ENCODE data around the gene CELF4.

CELF4 gene

GRCh38 chr18:37390687-37391086 is 174.9 kb downstream of the CELF4 start:
- no peak for FAIRE-seq
- TF ChIP-seq POLR2A (IDR thresholded peaks at IDR 0.05; ENCODE audit: low read depth, low read length) (no peak), POLR2AphosphoS5 (IDR thresholded peaks at IDR 0.05; ENCODE audit: low read depth, low read length) (no peak), TAF1 (IDR thresholded peaks at IDR 0.05; ENCODE audit: borderline replicate concordance, low read depth, low read length) (no peak)
- DNase-seq (ENCODE audit: insufficient read length), result no peak

GRCh38 chr18:37389684-37390368 is 175.8 kb downstream of the CELF4 start:
- FAIRE-seq, result no peak
- no peak for DNase-seq (ENCODE audit: insufficient read length)
- no peak for TF ChIP-seq TAF1 (IDR thresholded peaks at IDR 0.05; ENCODE audit: borderline replicate concordance, low read depth, low read length)
- TF ChIP-seq POLR2A (IDR thresholded peaks at IDR 0.05; ENCODE audit: low read depth, low read length), result no peak
- no peak for TF ChIP-seq POLR2AphosphoS5 (IDR thresholded peaks at IDR 0.05; ENCODE audit: low read depth, low read length)

- TF ChIP-seq POLR2A (IDR thresholded peaks at IDR 0.05; ENCODE audit: low read depth, low read length) (no peak), POLR2AphosphoS5 (IDR thresholded peaks at IDR 0.05; ENCODE audit: low read depth, low read length) (no peak), TAF1 (IDR thresholded peaks at IDR 0.05; ENCODE audit: borderline replicate concordance, low read depth, low read length) (no peak)
- FAIRE-seq (no peak), DNase-seq (ENCODE audit: insufficient read length) (no peak)
These were observed 176.6 kb downstream of the CELF4 start for GRCh38 chr18:37389041-37389440.

- FAIRE-seq (no peak), DNase-seq (ENCODE audit: insufficient read length) (no peak)
- no peak for TF ChIP-seq TAF1 (IDR thresholded peaks at IDR 0.05; ENCODE audit: borderline replicate concordance, low read depth, low read length)
- TF ChIP-seq POLR2A (IDR thresholded peaks at IDR 0.05; ENCODE audit: low read depth, low read length), result no peak
- no peak for TF ChIP-seq POLR2AphosphoS5 (IDR thresholded peaks at IDR 0.05; ENCODE audit: low read depth, low read length)
These were observed 177.2 kb downstream of the CELF4 start for GRCh38 chr18:37388413-37388812.

- DNase-seq (ENCODE audit: insufficient read length), result no peak
- TF ChIP-seq POLR2AphosphoS5 (IDR thresholded peaks at IDR 0.05; ENCODE audit: low read depth, low read length) (no peak), POLR2A (IDR thresholded peaks at IDR 0.05; ENCODE audit: low read depth, low read length) (no peak), TAF1 (IDR thresholded peaks at IDR 0.05; ENCODE audit: borderline replicate concordance, low read depth, low read length) (no peak)
- FAIRE-seq, result no peak
These were observed 179.5 kb downstream of the CELF4 start for GRCh38 chr18:37385846-37386778.

- FAIRE-seq (no peak), DNase-seq (ENCODE audit: insufficient read length) (no peak)
- TF ChIP-seq POLR2AphosphoS5 (IDR thresholded peaks at IDR 0.05; ENCODE audit: low read depth, low read length), result no peak
- TF ChIP-seq POLR2A (IDR thresholded peaks at IDR 0.05; ENCODE audit: low read depth, low read length), result no peak
- TF ChIP-seq TAF1 (IDR thresholded peaks at IDR 0.05; ENCODE audit: borderline replicate concordance, low read depth, low read length), result no peak
These were observed 181.6 kb downstream of the CELF4 start for GRCh38 chr18:37383846-37384595.

GRCh38 chr18:37383036-37383785 is 182.4 kb downstream of the CELF4 start:
- TF ChIP-seq POLR2AphosphoS5 (IDR thresholded peaks at IDR 0.05; ENCODE audit: low read depth, low read length), result no peak
- no peak for TF ChIP-seq TAF1 (IDR thresholded peaks at IDR 0.05; ENCODE audit: borderline replicate concordance, low read depth, low read length)
- TF ChIP-seq POLR2A (IDR thresholded peaks at IDR 0.05; ENCODE audit: low read depth, low read length), result no peak
- FAIRE-seq (no peak), DNase-seq (ENCODE audit: insufficient read length) (no peak)

- TF ChIP-seq POLR2AphosphoS5 (IDR thresholded peaks at IDR 0.05; ENCODE audit: low read depth, low read length) (no peak), TAF1 (IDR thresholded peaks at IDR 0.05; ENCODE audit: borderline replicate concordance, low read depth, low read length) (no peak), POLR2A (IDR thresholded peaks at IDR 0.05; ENCODE audit: low read depth, low read length) (no peak)
- DNase-seq (ENCODE audit: insufficient read length) (no peak), FAIRE-seq (no peak)
These were observed 184.0 kb downstream of the CELF4 start for GRCh38 chr18:37381554-37381953.

- no peak for FAIRE-seq
- no peak for DNase-seq (ENCODE audit: insufficient read length)
- no peak for TF ChIP-seq POLR2A (IDR thresholded peaks at IDR 0.05; ENCODE audit: low read depth, low read length)
- no peak for TF ChIP-seq TAF1 (IDR thresholded peaks at IDR 0.05; ENCODE audit: borderline replicate concordance, low read depth, low read length)
- no peak for TF ChIP-seq POLR2AphosphoS5 (IDR thresholded peaks at IDR 0.05; ENCODE audit: low read depth, low read length)
These were observed 185.0 kb downstream of the CELF4 start for GRCh38 chr18:37380546-37381110.

- DNase-seq (ENCODE audit: insufficient read length), result no peak
- FAIRE-seq, result no peak
- TF ChIP-seq TAF1 (IDR thresholded peaks at IDR 0.05; ENCODE audit: borderline replicate concordance, low read depth, low read length) (no peak), POLR2AphosphoS5 (IDR thresholded peaks at IDR 0.05; ENCODE audit: low read depth, low read length) (no peak), POLR2A (IDR thresholded peaks at IDR 0.05; ENCODE audit: low read depth, low read length) (no peak)
These were observed 187.1 kb downstream of the CELF4 start for GRCh38 chr18:37378336-37379010.

Measured in GM12892 (cell line).